ENCODE data around the gene TMUB1.

The TMUB1 gene, protein sequence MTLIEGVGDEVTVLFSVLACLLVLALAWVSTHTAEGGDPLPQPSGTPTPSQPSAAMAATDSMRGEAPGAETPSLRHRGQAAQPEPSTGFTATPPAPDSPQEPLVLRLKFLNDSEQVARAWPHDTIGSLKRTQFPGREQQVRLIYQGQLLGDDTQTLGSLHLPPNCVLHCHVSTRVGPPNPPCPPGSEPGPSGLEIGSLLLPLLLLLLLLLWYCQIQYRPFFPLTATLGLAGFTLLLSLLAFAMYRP

DNA sequence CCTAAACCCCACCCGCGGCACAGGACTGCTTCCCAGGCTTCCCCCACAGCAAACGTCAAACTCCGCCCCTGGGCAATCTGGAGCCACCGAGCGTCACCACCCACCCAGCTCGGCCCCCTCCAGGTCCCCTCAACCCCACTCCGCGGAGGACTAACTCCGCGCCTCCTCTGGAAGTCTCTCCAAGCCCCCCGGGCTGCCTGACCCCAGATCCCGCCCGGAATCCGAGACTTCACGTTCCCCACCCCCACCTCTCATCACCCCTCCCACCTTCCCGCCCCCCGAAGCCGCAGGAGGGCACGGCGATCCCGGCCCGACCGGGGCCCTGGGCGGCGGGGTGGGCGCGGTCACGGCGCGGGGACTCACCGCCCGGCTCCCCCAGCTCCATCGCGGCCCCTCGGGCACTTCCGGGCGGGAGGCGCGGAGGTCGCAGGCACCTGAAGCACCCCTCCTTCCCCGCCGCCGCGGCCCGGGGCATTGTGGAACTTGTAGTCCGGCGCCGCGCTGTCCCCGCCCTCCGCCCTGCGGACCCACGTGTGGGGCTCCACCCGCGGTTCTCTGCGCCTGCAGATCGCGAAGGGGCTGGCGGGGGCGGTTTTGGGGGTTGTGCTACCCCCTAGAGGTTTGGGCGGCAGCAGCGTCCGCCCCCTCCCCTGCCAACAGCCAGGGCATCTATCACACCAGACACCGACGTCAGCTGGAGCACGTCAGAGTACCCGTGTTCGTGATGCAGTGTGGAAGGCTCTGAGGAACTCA, at the start of gene TMUB1:
TSS of gene TMUB1 (minus strand) at position 423 of the 753 bp plus-strand sequence. CDS start 930 bp downstream, outside the sequence.
- peak; percentile 74 for DNase-seq

DNA sequence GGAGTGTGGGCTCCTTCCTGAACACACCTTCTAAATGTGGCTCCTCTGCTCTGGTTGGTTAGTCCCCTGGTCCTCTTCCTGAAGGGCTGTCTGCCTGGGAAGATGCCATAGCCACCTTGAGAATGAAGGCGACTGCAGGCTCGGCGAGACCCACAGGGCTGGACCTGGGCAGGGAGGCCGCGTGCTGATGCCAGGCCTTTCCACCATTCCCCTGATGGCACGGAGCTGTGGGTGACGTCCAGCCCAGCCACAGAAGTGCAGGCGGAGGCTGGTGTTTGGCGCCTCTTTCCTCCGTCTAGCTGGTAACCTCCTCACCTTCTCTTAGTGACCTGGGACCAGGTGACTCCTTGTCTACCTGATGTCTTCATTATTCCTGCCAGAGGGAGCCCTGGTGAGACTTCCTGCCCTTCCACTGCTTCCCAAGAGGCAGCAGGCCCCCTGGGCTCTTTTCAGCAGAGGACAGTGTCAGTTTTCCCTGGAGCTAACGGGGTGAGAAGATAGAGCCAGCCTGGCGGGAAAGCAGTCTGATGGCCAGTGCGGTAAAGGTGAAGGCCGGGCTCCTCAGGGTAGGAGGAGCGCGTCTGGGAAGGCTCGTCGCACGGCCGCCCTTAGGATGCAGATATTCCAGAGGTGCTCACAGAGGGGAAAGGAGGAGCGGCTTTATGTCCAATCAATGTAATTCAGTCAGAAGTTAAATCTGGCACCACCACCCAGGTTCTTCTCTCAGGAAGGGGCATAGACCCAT, 49.3 kb upstream of the TMUB1 start:
- DNase-seq: no peak

DNA sequence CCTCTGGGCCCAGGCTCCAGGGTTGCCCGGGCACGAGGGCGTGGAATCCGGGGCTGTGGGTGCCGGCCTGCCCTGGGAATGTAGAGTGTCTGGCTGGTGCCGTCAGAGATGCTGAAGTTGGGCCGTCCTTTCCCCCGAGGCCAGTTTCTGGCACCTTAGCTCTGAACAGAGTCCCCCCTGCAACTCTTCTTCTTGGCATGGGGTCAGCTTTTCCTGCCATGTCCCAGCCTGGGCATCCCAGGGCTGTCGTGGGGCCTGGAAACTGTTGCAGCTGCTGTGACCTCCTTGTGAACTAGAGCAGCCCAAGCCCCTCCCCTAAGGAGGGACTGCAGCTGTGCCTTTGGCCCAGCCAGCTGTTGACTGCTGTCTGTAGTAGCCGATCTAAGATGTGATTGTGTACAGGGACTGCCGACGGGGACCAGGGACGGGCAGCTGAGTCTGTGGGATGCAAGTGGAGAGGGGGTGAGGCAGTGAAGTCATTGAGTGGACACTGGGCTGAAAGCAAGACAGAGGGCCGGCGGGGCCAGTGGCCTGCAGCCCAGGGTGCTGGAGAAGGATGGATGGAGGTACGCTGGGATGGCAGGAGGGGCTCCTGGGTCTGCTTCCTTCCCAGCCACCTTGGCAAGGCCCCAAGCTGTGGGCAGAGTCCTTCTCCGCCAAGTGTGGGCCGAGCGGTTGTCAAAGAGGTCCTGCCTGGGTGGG, 48.5 kb upstream of the TMUB1 start:
- no peak for DNase-seq

DNA sequence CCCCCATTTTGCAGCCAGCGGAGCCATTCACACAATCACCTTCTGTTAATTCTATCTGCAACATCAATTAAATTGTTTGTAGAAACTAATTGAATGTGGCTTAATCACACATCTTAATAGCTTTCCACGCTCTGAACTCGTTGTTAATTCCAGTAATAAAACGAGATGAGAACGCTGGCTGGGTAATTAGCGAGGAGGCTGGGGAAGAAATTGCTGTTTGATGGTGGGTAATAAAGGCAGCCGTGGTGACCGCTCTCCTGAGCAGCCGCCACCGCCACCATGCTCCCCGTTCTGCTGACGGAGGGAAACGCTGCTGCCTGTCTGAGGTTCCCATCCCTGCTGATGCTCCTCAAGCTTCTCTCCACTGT, 47.9 kb upstream of the TMUB1 start:
- no peak for DNase-seq

DNA sequence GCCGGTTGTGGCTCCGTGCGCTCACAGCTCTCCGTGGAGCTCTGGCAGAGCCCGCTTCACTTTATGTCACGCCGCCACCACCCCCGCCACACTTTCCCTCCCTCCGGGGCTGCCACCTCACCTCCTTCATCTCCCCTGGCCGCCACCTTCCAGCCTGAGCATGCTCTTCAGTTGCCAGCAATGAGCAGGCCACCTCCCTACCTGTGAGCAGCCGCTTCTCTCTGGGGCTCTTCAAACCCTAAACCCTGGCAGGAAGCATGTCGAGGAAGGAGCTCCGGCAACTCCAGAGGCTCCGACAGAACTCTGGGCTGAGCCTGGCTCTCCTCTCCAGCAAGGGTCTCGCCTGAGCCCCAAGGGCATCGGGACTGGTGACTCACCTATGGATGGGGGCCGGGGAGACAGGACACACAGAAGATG, 47.5 kb upstream of the TMUB1 start:
- no peak for DNase-seq

DNA sequence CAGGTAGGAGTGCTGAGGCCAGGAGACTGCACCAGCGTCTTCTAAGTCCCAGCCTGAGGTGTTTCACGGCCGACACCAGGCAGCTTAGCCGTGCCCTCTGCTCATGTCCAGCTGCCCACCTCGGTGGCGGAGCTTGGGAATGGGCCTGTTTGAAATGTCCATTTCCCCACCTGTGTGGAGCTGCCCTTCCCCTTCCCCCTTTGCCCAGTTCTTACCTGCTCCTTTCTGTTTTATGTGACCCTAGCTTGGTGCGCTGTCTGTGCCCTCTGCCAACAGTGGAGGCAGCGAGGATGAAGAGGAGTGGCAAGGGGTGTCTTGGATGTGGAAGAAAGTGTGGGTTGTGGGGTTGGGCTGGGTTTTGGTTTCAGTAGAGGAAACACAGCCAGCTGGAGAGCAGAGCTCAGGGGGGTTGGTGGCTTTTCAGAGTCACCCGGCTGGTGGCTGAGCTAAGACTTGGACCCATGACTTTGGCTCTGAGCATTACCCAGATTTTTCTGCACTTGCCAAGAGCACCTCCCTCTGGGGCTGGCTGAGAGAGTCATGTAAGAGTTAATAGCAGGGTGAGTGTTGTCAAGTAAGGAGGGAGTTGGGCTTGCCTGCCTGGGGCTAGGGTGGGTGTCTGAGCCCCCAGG, 46.8 kb upstream of the TMUB1 start:
- no peak for DNase-seq

DNA sequence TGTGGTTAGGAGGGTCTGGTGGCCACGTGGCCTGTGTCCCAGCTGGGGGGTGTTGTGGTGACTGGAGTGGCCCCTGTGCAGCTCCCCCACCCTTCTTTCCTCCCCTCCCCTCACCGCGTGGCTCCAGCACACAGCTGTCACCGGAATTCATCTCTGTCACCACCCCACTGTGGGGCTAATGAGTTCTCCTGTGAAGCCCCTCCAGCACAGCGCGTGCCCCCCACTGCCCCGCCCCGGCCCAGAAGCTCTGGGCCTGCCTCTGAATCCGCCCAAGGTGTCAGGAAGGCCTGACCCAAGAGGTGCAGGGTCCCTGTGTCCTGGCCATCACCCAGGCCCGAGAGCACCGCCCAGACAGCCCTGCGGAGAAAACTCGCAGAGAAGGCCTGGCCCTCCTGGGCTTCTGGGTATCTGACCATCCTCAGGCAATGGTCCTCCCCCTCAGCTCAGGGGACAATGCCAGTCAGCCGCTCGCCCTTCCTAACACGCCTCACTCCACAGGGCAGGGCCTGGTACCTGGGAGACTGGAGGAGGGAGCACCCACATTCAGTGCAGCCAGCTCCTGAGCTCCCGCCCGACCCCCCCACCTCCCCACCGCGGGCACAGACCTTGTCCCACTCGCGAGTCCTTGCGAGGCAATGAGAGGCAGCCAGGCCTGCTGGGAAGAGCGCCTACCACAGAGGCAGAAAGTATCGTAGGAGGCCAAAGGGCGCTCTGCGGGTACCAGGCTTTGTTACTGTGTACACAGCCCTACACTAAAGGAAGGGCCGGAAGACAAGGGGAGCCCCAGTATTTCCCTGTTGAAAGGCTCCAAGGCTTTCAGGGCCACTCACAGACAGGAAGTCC, 46.0 kb upstream of the TMUB1 start:
- no peak for DNase-seq

DNA sequence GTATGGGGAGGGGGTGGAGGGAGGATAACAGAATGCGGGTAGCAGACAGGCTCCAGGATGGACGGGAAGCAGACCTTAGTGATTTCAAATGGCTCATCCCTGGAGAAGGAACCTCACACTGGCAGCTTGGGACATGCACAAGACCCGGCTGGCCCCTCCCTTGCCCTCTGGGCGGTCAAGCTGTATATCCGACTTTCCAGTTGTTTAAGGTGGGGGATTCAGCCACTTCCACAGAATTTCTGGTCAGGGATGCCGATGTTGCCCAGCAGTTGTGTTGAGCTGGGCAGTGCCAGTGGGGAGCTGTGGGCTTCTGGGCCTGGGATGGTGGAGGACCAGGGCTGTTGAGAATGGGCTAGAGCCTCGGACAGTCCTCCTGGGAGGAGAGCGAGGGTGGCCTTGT, 45.4 kb upstream of the TMUB1 start:
- no peak for DNase-seq

DNA sequence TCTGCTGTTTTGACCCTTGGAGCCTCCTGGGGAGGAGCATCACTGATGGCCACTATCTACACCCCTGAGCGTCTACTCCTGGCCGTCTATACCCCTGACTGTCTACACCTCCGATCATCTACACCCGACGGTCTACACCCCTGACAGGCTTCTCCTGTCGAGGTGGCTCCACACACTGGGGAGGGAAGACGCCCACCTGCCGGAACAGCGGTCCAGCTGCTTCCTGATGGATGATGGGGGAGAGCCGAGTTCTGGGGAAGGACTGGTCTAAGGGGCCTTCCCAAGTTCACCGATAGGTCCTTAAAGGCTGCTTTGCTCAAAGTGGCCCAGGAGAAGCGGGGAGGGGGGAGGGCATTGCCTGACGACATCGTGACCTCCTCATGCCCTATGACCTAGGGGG, 44.9 kb upstream of the TMUB1 start:
- DNase-seq: no peak

DNA sequence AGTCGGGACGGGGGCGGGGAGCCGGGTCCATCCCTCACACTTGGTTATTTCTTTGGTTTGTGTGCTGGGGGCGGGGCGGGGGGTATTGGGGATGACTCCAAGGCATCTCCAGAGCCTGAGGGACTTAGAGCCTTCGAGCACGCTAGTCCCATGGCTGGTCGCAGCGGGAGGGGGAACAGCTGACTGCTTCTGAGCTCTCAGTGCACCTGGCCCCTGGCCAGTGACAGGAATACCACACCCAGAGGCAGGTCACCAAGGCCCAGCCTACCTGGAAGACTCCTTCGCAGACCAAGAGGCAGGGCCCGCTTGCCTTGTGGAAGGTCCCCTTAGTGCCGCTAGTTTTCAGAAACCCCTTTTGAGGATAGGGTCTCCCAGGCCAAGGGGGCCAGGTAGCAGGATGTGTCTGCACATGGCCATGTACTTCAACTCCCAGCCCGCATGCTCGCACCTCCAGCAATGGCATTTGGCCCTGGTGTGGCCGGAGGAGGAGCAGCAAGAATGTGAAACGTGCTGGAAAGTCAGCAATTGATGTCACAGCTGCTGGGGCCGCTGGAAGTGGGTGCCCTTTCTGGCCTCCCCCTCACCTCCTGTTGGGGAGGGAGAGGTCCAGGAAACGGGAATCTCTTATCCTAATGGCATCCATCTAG, 43.3 kb upstream of the TMUB1 start:
- DNase-seq: no peak

DNA sequence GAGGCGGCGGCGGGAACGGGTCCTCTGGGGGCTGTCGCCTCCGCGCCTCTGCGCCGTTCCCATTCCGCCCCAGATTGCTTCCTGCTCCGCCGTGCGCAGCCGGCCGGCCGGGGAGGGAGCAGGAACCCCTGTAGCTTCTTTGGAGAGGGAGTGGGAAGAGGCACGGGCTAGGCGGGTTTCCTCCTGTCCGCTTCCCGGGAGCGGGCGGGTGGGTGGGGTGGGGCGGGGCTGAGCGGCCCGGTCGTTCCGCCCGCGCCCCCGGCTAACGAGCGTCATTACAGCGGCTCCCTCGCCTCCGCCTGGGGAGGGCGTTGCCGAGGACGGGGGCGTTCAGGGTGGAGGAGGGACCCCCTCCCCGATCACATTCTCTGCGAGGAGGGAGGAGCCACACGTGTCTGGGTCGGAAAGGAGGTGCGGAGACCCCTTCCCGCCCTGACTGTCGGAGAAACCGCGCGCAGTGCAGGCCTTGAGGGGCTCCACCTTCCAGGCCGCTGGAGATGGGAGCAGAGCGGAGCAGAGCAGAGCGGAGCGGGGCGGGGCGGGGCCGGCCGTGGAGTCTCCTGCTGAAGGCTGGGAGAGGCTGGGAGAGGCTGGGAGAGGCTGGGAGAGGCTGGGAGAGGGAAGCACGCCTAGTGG, 42.7 kb upstream of the TMUB1 start:
- no peak for DNase-seq

DNA sequence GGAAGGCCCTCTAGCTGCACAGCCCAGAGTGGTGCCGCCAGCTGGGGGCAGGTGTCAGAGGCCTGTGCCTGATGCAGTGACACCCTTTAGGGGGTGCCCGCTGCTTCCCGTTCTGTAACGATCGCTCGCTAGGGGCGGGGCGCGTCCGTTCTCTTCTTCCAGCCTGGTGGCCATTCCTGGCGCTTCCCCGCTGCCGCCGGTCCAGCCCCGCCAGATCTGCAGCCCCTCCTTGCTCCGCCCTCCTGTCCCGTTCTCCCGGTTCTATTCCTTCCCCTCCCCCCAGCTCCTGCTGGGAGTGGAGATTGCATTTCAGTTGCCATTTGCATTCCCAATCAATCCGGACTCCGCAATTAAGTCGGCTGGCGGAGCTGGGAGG, 42.2 kb upstream of the TMUB1 start:
- DNase-seq: no peak

DNA sequence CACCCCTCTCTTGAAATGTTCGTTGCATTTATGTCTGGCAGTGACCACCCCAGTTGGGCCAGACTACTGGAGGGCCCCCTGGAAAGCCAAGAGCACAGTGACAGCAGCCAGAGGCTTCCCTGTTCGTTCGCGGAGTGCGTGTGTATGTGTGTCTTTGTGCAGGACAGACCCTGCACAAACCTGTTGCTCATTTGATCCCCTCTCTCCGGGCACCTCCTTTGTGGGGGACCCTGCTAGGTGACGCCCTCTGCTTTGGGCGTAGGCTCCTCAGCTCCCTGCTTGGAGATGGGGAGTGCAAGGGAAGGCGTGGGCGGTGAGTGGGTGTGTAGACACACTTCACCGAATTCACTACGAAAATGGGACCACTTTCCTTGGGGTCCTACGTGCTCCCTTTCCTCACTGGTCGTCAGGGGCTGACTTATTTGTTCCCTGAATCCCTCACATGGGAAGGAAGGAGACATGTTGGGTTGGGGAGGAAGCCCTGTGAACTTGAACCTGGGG, 41.7 kb upstream of the TMUB1 start:
- no peak for DNase-seq

DNA sequence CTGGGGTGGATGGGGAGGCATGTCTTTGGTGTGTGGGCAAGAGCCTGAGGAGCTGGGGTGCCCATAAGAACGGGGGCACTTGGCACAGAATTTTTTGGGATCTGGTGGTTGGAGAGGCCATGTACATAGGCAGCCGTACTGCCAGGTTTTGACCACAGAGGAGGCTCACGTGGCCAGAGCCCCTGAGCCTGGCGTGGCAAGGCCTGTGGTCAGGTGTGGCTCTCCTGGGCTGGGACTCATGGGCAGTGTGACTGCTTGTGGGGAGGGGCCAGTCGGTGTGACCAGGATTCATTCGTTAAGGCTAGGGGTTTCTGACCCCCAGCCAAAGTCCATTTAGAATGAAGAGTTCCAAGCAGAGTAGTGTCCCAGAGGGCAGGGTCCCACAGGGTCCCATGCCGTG, 41.2 kb upstream of the TMUB1 start:
- no peak for DNase-seq

DNA sequence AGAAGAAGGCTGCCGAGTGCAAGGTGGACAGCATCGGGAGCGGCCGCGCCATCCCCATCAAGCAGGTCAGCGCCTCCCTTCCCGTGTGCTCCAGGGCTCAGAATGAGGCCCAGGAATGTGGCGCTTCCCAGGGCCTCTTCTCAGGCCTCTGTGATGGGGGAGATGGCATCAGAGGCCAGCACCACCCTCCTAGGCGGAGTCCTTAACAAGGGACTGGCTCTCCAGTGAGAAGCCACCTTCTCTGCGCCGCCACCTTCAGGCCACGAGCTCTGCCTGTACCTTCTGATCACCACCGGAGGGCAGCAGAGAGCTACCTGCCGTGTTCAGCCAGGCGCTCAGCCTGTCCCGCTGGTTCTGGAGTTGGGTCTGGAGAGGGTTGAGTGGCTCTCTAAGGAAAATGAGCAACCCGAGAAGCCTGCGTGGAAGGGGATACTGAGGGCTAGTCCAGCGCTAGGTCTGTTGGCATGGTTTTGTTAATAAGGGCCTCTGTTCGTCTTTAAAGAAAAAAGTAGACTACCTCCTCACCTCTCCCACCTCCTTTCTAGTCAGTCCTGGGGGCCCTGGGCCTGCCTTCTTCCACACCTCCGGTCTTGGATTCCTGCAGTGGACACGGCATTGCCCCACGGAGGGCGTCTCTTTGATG, 40.6 kb upstream of the TMUB1 start:
- DNase-seq: peak; percentile 73

DNA sequence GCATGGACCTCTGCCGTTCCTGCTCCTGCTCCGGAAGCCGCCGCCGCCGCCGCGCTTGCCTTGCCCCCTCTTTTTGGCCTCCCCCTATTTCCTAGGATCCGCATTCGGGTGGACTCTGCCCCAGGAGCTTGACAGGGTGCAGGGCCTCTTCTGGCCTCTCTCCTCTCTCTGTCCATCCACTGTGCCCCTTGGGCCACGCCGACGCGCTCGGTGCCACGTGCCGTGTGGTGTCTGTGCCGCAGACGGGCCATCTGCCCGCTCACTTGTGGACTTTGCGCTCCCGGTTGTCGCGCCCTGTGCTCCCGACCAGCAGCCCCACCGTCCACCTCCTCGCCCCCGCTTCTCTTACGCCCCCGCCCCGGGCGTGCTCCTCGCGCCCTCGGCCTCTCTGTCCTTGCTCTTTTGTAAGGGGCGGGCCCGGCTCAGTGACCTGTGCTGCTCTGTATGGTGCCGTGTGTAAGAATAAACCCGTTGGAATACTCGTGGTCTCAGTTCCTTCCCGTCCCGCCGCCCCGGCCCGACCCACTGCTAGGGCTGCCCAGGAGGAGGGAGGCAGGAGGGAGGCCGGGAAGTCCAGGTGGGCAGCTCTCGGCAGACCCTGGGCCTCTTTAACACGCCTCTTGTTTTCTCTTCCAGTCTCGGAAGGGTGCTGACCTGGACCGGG, 40.0 kb upstream of the TMUB1 start:
- DNase-seq: no peak

DNA sequence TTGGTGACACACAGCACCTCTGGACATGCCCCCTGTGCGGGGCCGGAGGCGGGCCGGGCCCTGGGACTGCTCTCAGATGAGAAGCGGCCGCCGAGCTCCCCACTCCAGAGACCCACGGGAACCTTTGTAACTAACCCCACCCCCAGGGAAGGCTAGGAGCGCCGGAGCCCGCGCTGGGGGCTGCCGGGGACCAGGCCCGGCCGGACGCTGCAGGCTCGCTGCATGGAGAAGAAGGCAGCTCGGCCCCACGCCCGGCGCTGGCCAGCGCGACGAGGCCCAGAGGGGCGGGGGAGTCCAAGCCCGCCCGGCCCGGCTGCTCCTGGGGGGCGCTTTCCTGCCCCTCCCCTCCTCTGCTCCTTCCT, 39.5 kb upstream of the TMUB1 start:
- DNase-seq: no peak

DNA sequence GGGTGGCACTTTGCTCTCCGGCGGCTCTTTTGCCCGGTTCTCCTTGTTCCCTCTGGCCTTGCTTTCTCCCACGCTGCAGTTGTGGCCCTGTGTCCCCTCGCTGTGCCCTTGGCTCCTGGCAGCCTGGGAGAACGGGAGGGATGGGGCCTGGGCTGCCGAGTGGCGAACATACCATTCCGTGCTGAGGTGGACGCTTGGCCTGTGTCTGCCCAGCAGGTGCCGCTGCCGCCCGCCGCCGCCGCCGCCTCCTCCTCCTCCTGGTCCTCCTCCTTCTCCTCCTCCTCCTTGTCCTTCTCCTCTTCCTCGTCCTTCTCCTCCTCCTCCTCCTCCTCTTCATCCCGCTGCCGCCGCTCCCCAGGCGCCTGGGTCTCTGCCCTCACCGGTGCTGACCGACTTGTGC, 39.0 kb upstream of the TMUB1 start:
- no peak for DNase-seq

DNA sequence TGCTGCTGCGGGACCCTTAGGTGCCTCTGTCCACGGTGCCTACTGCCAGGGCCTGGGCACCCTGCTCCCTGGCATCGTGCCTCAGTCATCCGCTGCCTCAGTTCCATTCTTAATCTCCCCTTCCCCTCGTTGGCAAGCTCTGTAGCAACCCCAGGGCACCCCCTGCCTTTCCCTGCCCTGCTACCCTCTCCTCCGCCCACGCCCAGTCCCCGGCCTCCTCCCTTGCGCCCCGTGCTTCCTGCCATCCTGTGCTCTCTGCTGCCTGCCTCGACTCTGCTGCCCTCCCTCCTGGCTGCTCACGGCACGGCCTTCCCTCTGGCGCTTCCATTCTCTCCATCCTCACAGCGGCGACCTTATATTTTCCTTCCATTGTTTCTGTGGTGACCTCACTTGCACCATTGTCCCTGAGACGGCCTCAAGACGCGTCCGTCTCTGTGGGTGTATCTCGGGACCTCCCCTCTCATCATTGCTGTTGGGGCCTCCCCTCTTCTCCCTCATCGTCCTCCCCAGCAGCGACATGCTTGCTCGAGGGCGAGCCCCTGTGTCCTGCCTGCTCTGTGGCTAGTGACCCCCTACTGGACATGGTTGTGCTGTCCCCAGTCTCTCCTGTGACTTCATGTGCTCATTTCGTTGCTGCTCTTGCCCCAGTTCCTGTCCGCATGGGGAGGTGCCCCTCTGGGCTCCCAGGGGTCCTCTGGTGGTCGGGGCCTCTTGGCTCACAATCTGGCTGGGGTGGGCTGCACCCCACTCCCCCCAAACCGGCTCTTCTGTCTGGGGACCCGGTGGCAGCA, 38.3 kb upstream of the TMUB1 start:
- no peak for DNase-seq

Measured in activated CD4-positive, alpha-beta T cell treated with anti-CD3 and anti-CD28 coated beads for 1 hour (primary cell).